ENCODE results near the gene ATF7IP.

ATF7IP gene

DNA sequence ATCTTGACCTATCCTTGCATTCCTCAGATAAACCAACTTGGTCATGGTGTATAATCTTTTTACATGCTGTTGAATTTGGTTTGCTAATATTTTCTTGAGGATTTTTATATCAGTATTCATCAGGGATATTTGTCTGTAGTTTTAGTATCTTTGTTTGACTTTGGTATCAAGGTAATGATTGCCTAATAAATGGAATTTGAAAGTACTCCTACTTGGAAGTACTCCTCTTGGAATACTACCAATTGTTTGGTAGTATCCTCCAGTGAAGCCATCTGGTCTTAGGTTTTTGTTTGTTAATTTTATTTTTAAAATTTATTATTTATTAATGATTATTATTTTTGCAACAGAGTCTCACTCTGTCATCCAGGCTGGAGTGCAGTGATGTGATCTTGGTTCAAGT is 85.0 kb downstream of the ATF7IP start:
- Histone ChIP-seq H3K27ac (ENCODE audit: low read depth, low read length) (no peak overlapping the region), H2AFZ (ENCODE audit: low read length, unreplicated experiment) (no peak overlapping the region), H3K79me2 (ENCODE audit: control insufficient read depth, insufficient read depth, low read length, unreplicated experiment) (peaks cover 10% of the 10 kb centered on the region), H3K36me3 (ENCODE audit: insufficient read depth, low read length) (peaks cover 33% of the 10 kb centered on the region), H3K4me1 (ENCODE audit: control insufficient read depth, insufficient read depth, low read length, unreplicated experiment) (peaks cover 5% of the 10 kb centered on the region), H3K27me3 (ENCODE audit: insufficient read depth, low read length) (no peaks in the 10 kb centered on the region), H3K4me3 (ENCODE audit: low read depth, low read length) (no peak overlapping the region)

GRCh38 chr12:14452336-14452735 is 86.9 kb downstream of the ATF7IP start:
- peaks cover 38% of the 10 kb centered on the region for H3K36me3 ChIP-seq (ENCODE audit: insufficient read depth, low read length)

DNA sequence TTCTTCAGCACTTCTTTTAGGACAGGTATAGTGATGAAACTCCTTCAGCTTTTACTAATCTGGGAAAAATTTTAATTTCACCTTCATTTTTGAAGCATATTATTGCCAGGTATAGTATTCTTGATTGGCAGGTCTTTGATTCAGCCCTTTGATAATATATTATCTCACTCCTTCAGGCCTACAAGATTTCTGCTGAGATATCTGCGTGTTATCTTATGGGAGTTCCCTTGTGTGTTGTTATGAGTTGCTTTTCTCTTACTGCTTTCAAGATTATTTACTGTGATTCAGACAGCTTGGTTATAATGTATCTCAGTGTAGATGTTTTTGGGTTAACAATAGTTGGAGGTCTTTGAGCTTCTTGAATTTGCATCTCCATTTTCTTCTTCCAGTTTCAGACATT is 87.4 kb downstream of the ATF7IP start:
- Histone ChIP-seq H3K4me1 (ENCODE audit: control insufficient read depth, insufficient read depth, low read length, unreplicated experiment) (peaks cover 5% of the 10 kb centered on the region), H3K4me3 (ENCODE audit: low read depth, low read length) (no peak overlapping the region), H3K79me2 (ENCODE audit: control insufficient read depth, insufficient read depth, low read length, unreplicated experiment) (peaks cover 10% of the 10 kb centered on the region), H3K27me3 (ENCODE audit: insufficient read depth, low read length) (no peaks in the 10 kb centered on the region), H3K36me3 (ENCODE audit: insufficient read depth, low read length) (peaks cover 35% of the 10 kb centered on the region), H3K27ac (ENCODE audit: low read depth, low read length) (no peak overlapping the region), H2AFZ (ENCODE audit: low read length, unreplicated experiment) (no peak overlapping the region)

More at GRCh38 chr12:14452336-14452735, 86.9 kb downstream of the ATF7IP start:
- no peaks in the 10 kb centered on the region for H3K27me3 ChIP-seq (ENCODE audit: insufficient read depth, low read length)
- H3K4me1 ChIP-seq (ENCODE audit: control insufficient read depth, insufficient read depth, low read length, unreplicated experiment), result peaks cover 5% of the 10 kb centered on the region
- peaks cover 10% of the 10 kb centered on the region for H3K79me2 ChIP-seq (ENCODE audit: control insufficient read depth, insufficient read depth, low read length, unreplicated experiment)
- H2AFZ ChIP-seq (ENCODE audit: low read length, unreplicated experiment), result no peak overlapping the region
- 0 out of 2 replicates have a peak overlapping the region, but pooled peaks have one; percentile 7 for H3K4me3 ChIP-seq (ENCODE audit: low read depth, low read length)
- no peak overlapping the region for H3K27ac ChIP-seq (ENCODE audit: low read depth, low read length)

- no peak overlapping the region for H3K4me3 ChIP-seq (ENCODE audit: low read depth, low read length)
- no peak overlapping the region for H3K27ac ChIP-seq (ENCODE audit: low read depth, low read length)
- H3K27me3 ChIP-seq (ENCODE audit: insufficient read depth, low read length), result no peaks in the 10 kb centered on the region
- peaks cover 24% of the 10 kb centered on the region for H3K36me3 ChIP-seq (ENCODE audit: insufficient read depth, low read length)
- H2AFZ ChIP-seq (ENCODE audit: low read length, unreplicated experiment), result no peak overlapping the region
- peaks cover 5% of the 10 kb centered on the region for H3K4me1 ChIP-seq (ENCODE audit: control insufficient read depth, insufficient read depth, low read length, unreplicated experiment)
- peaks cover 10% of the 10 kb centered on the region for H3K79me2 ChIP-seq (ENCODE audit: control insufficient read depth, insufficient read depth, low read length, unreplicated experiment)
Observed at GRCh38 chr12:14454098-14454907, 88.8 kb downstream of the ATF7IP start.

- Histone ChIP-seq H3K4me3 (ENCODE audit: low read depth, low read length) (no peak overlapping the region), H3K4me1 (ENCODE audit: control insufficient read depth, insufficient read depth, low read length, unreplicated experiment) (no peaks in the 10 kb centered on the region), H3K27ac (ENCODE audit: low read depth, low read length) (no peak overlapping the region), H2AFZ (ENCODE audit: low read length, unreplicated experiment) (no peak overlapping the region), H3K79me2 (ENCODE audit: control insufficient read depth, insufficient read depth, low read length, unreplicated experiment) (no peaks in the 10 kb centered on the region), H3K36me3 (ENCODE audit: insufficient read depth, low read length) (peaks cover 15% of the 10 kb centered on the region), H3K27me3 (ENCODE audit: insufficient read depth, low read length) (no peaks in the 10 kb centered on the region)
Observed at GRCh38 chr12:14460212-14460841, 94.8 kb downstream of the ATF7IP start.

- peaks cover 67% of the 10 kb centered on the region for H3K36me3 ChIP-seq (ENCODE audit: insufficient read depth, low read length)
- H3K27me3 ChIP-seq (ENCODE audit: insufficient read depth, low read length), result no peaks in the 10 kb centered on the region
Observed at GRCh38 chr12:14471497-14471896, 106.0 kb downstream of the ATF7IP start.

DNA sequence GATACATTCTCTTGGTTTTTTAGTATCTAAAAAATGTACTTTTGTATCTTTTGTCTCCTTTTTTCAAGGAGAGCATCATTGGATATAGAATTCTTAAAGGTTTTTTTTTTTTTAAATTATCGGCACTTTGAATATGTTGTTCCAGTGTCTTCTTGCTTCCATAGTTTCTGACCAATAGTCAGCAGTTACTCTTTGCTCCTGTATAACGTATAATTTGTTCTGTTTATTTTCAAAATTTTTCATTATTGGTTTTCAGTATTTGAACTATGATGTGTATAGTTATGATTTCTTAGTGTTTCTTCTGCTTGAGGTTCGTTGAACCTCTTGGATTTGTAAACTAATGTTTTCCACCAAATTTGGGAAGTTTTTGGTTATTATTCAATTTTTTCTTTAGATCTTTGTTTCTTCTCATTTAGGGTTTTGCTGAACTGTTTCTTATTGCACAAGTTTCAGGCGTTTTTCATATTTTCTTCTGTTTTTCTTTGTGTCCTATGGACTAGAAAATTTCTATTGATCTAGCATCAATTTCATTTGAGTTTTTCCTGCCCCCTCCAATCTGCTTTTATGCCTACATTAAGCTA is 108.3 kb downstream of the ATF7IP start:
- no peaks in the 10 kb centered on the region for H3K79me2 ChIP-seq (ENCODE audit: control insufficient read depth, insufficient read depth, low read length, unreplicated experiment)
- H3K27me3 ChIP-seq (ENCODE audit: insufficient read depth, low read length), result no peaks in the 10 kb centered on the region
- peaks cover 72% of the 10 kb centered on the region for H3K36me3 ChIP-seq (ENCODE audit: insufficient read depth, low read length)
- H2AFZ ChIP-seq (ENCODE audit: low read length, unreplicated experiment), result no peak overlapping the region
- no peak overlapping the region for H3K4me3 ChIP-seq (ENCODE audit: low read depth, low read length)
- H3K4me1 ChIP-seq (ENCODE audit: control insufficient read depth, insufficient read depth, low read length, unreplicated experiment), result no peaks in the 10 kb centered on the region
- no peak overlapping the region for H3K27ac ChIP-seq (ENCODE audit: low read depth, low read length)

More at GRCh38 chr12:14471497-14471896, 106.0 kb downstream of the ATF7IP start:
- no peaks in the 10 kb centered on the region for H3K4me1 ChIP-seq (ENCODE audit: control insufficient read depth, insufficient read depth, low read length, unreplicated experiment)
- H3K4me3 ChIP-seq (ENCODE audit: low read depth, low read length), result no peak overlapping the region
- no peak overlapping the region for H3K27ac ChIP-seq (ENCODE audit: low read depth, low read length)
- no peaks in the 10 kb centered on the region for H3K79me2 ChIP-seq (ENCODE audit: control insufficient read depth, insufficient read depth, low read length, unreplicated experiment)
- H2AFZ ChIP-seq (ENCODE audit: low read length, unreplicated experiment), result no peak overlapping the region

- Histone ChIP-seq H3K79me2 (ENCODE audit: control insufficient read depth, insufficient read depth, low read length, unreplicated experiment) (no peaks in the 10 kb centered on the region), H3K27me3 (ENCODE audit: insufficient read depth, low read length) (no peaks in the 10 kb centered on the region), H3K36me3 (ENCODE audit: insufficient read depth, low read length) (peaks cover 58% of the 10 kb centered on the region), H2AFZ (ENCODE audit: low read length, unreplicated experiment) (no peak overlapping the region), H3K4me3 (ENCODE audit: low read depth, low read length) (no peak overlapping the region), H3K4me1 (ENCODE audit: control insufficient read depth, insufficient read depth, low read length, unreplicated experiment) (no peaks in the 10 kb centered on the region), H3K27ac (ENCODE audit: low read depth, low read length) (no peak overlapping the region)
Observed at GRCh38 chr12:14479004-14479403, 113.5 kb downstream of the ATF7IP start.

DNA sequence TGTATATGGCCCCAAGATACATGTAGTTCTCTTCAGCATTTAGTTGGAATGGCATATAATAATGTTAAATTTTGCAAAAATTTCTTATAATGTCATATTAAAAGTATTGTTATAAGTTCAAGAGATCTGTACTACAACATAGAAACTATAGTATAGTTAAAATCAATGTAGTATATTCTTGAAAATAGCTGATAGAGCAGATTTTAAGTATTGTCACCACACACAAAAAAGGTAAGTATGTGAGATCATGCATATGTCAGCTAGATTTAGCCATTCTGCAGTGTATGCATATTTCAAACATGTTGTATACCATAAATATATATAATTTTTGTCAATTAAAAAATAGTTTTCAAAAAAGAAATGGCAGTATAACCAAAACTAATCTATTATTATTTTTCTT is 115.7 kb downstream of the ATF7IP start:
- no peaks in the 10 kb centered on the region for H3K27me3 ChIP-seq (ENCODE audit: insufficient read depth, low read length)
- peaks cover 49% of the 10 kb centered on the region for H3K36me3 ChIP-seq (ENCODE audit: insufficient read depth, low read length)
- H3K4me1 ChIP-seq (ENCODE audit: control insufficient read depth, insufficient read depth, low read length, unreplicated experiment), result no peaks in the 10 kb centered on the region
- H2AFZ ChIP-seq (ENCODE audit: low read length, unreplicated experiment), result no peak overlapping the region
- no peak overlapping the region for H3K4me3 ChIP-seq (ENCODE audit: low read depth, low read length)
- no peaks in the 10 kb centered on the region for H3K79me2 ChIP-seq (ENCODE audit: control insufficient read depth, insufficient read depth, low read length, unreplicated experiment)
- no peak overlapping the region for H3K27ac ChIP-seq (ENCODE audit: low read depth, low read length)

- Histone ChIP-seq H3K36me3 (ENCODE audit: insufficient read depth, low read length) (peaks cover 43% of the 10 kb centered on the region), H3K27me3 (ENCODE audit: insufficient read depth, low read length) (no peaks in the 10 kb centered on the region), H3K4me3 (ENCODE audit: low read depth, low read length) (no peak overlapping the region), H3K79me2 (ENCODE audit: control insufficient read depth, insufficient read depth, low read length, unreplicated experiment) (no peaks in the 10 kb centered on the region), H3K4me1 (ENCODE audit: control insufficient read depth, insufficient read depth, low read length, unreplicated experiment) (no peaks in the 10 kb centered on the region), H2AFZ (ENCODE audit: low read length, unreplicated experiment) (no peak overlapping the region), H3K27ac (ENCODE audit: low read depth, low read length) (no peak overlapping the region)
Observed at GRCh38 chr12:14482361-14482760, 116.9 kb downstream of the ATF7IP start.

Data from ACC112 (cell line).